CD4-positive, alpha-beta T cell treated with Interleukin-21 for 1 hour (primary cell): Measurements from ENCODE around the gene KDM4C.
"Not testable (repeated sequence)": the region's sequence is repeated elsewhere in the genome, so short reads cannot be mapped to it uniquely, and the experiment has no call there.

ENCODE experiments used
- DNase-seq: peaks from one replicate; pipeline ENCODE4 v3.0.0-alpha.2; 2020

The KDM4C gene

DNA sequence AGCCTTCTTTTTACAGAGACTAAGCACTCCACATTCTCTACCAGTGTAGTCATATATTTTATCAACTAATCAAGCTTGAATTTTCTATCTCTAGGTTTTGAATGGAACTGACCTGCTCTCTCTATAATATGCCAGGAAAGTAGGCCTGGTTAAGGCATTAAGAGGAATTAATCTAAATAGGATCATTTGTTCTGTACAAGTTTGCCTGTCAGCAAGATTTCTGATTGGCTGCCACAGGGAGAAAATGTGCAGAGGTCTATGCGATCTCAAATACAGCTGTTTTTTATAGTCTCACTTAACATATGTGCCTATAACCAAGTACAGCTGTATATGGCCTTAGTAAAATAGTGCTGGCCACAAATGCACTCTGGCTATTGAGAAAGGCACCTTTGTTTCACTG is 418.8 kb downstream of the KDM4C start:
- DNase-seq: no peak

- DNase-seq: no peak
Observed at GRCh38 chr9:7177383-7177782, 419.6 kb downstream of the KDM4C start.

GRCh38 chr9:7178729-7179128 is 421.0 kb downstream of the KDM4C start:
- DNase-seq: no peak

- DNase-seq: no peak
Observed at GRCh38 chr9:7180247-7180646, 422.5 kb downstream of the KDM4C start.

- DNase-seq: not testable (repeated sequence)
Observed at GRCh38 chr9:7183139-7183538, 425.4 kb downstream of the KDM4C start.

DNA sequence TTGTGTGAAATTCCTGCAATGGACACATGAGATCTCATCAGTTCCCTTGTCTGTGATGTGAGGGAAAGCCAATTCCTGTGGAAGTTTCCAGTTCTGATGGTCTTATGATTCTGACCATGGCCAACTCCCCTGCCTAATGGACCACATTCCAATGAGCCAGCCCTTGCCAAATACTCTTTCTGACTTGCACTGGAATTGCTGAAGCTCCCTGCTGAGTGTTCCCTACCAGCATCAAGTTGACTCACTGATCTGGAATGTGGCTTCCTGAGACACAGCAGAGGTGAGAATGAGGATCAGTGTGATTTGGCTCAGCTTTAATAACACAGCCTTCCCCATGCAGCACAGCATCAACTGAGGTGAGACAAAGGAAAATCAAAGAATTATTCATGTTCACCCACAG is 427.8 kb downstream of the KDM4C start:
- no peak for DNase-seq

DNA sequence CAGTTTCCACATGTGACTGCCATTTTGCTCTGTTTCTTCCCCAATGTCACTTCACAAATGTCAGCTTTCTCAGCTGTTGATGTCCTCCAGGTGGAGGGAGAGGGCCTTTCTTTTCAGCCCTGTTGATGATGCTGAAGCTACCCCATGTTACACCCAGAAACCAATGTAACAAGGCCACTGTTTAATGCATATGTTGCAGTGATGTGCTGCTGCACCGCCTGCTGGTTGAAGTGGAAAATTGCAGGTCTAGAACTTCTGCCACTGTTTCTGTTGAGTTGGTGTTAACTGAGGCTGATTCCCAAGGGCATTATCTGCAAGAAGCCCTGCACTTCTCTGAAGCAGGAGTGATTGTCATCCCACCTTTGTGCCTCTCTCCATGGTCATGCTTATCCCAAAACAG is 428.4 kb downstream of the KDM4C start:
- DNase-seq: peak; percentile 7

DNA sequence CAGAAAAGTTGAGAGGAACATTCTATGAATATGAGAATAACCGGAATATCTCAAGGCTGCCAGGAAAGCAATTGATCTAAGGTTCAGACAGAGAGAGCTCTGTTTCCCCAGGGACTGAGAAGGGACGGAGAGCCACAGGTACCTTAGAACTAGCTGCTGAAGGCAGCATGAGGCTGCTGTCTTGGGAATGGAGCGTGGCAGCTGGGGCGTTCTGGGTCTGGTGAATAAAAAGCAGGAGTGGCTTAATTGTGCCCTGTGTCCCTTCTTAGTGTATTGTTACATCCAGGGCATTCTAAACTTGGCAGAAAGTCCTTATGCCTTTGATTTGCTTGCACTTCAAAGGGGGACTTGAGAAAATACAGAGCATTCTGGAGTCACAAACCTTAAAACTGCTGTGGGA is 434.5 kb downstream of the KDM4C start:
- DNase-seq: no peak

- no peak for DNase-seq
Observed at GRCh38 chr9:7195526-7195925, 437.8 kb downstream of the KDM4C start.

GRCh38 chr9:7196467-7196866 is 438.7 kb downstream of the KDM4C start:
- no peak for DNase-seq

GRCh38 chr9:7201196-7201595 is 443.4 kb downstream of the KDM4C start:
- no peak for DNase-seq

DNA sequence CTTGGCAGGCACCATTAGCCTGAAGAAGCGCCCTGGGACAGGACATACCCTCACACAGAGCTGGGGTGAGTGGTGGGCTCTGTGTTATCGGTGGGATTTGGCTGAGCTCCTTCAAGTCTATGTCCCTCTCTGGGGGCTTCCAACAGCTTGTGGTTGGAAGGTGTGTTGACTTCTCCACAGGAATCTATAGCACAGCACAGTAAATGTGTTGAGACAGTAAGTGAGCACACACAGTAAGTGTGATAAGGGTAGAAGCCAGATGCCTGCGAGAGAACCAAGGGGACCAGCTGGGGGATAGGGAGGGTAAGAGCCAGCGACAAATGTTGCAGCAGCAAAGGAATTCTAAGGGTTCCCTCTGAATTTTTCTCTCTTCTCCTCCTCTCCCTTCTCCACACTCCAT is 448.0 kb downstream of the KDM4C start:
- DNase-seq: no peak

GRCh38 chr9:7206221-7206758 is 448.5 kb downstream of the KDM4C start:
- DNase-seq: no peak

GRCh38 chr9:7209016-7209715 is 451.4 kb downstream of the KDM4C start:
- DNase-seq: no peak

DNA sequence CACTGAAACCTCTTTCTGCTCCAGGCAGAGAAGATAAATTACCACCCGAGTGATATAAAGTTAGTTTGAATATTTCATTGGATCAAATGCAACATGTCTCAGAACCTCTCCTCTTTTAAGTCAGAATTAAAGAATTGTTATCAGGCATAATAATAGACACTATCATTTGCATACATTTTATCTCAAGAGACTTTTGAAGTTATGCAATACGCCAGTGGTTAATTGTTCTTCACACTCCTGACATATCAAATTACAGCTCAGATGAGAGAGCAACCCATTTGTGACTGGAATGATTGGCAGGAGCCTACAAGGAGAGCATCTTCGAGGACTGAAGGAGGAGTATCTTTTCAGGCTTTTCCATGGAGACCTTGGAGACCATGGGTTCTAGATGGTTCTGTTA is 452.2 kb downstream of the KDM4C start:
- no peak for DNase-seq

GRCh38 chr9:7210854-7211637 is 453.3 kb downstream of the KDM4C start:
- DNase-seq: no peak

DNA sequence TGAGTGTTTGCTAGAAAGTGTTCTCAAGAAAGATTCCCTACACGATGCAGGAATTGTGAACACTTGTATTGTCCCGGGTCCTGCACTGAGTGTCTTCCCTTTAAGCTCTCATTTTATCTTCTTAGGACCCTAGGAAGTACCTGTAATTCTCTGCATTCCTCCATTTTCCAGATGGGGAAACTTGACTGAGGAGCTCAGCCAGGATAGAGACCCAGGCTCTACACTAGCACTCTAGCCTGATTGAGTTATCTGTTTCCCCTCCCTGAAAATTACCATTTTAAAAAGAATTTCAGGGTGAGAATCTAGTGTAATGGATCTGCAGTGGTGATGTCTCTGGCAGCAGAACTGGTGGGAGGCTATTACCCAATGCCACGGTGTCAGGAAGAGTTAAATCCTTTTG is 453.9 kb downstream of the KDM4C start:
- DNase-seq: no peak

- no peak for DNase-seq
Observed at GRCh38 chr9:7212101-7212500, 454.3 kb downstream of the KDM4C start.

DNA sequence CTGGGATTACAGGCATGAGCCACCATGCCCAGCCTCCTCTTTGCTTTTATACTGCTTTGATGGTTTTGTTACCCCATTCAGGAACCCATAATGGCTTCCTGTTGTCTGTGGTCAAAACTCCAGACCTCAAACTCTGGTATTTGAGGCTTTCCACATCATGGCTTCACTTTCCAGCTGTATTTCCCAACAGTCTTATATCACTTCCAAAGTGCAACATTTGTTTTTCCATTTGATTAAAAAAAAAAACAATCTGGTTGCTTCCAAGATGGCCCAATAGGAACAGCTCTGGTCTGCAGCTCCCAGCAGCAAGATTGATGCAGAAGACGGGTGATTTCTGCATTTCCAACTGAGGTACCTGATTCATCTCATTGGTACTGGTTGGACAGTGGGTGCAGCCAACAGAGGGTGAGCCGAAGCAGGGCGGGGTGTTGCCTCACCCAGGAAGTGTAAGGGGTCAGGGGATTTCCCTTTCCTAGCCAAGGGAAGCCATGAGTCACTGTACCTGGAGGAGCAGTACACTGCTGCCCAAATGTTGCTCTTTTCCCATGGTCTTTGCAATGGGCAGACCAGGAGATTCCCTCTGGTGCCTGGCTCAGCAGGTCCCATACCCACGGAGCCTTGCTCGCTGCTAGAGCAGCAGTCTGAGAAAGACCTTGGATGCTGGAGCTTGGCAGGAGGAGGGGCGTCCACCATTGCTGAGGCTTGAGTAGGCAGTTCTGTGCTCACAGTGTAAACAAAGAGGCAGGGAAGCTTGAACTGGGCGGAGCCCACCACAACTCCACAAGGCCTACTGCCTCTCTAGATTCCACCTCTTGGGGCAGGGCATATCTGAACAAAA is 458.4 kb downstream of the KDM4C start:
- peak; percentile 18 for DNase-seq

DNA sequence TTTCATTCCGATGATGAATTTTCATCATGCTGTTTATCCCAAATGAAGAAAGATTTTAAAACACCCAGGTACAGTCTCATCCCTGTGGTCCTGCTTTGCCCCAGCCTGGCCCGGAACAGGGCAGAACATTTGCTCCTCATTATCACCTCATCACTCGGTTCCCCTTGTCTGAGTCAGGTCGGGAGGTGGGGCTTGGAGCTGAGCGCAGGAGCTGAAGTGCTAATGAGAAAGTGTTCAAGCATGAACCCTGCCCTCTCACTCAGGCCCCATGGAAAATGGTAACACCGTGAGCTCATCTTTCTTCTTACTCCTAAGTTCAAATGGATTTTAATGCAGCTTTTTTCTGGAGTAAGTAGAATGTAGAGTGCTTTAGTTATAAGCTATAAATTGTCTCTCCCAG is 466.2 kb downstream of the KDM4C start:
- DNase-seq: no peak
